ENCODE data around the gene OPCML.

The OPCML gene

GRCh38 chr11:132717824-132718223 is 814.5 kb downstream of the OPCML start:
- no peak overlapping the region for H3K4me3 ChIP-seq (ENCODE audit: control insufficient read depth, low read depth, low read length)
- no peak for DNase-seq (ENCODE audit: low read depth)
- TF ChIP-seq CTCF (IDR thresholded peaks at IDR 0.05; ENCODE audit: control insufficient read depth, insufficient read depth, low read depth, low read length, missing control alignments), result no peak

GRCh38 chr11:132716037-132716436 is 816.3 kb downstream of the OPCML start:
- no peak overlapping the region for H3K4me3 ChIP-seq (ENCODE audit: control insufficient read depth, low read depth, low read length)
- DNase-seq (ENCODE audit: low read depth), result no peak
- no peak for TF ChIP-seq CTCF (IDR thresholded peaks at IDR 0.05; ENCODE audit: control insufficient read depth, insufficient read depth, low read depth, low read length, missing control alignments)

GRCh38 chr11:132714859-132715440 is 817.4 kb downstream of the OPCML start:
- no peak overlapping the region for H3K4me3 ChIP-seq (ENCODE audit: control insufficient read depth, low read depth, low read length)
- no peak for DNase-seq (ENCODE audit: low read depth)
- TF ChIP-seq CTCF (IDR thresholded peaks at IDR 0.05; ENCODE audit: control insufficient read depth, insufficient read depth, low read depth, low read length, missing control alignments), result no peak

DNA sequence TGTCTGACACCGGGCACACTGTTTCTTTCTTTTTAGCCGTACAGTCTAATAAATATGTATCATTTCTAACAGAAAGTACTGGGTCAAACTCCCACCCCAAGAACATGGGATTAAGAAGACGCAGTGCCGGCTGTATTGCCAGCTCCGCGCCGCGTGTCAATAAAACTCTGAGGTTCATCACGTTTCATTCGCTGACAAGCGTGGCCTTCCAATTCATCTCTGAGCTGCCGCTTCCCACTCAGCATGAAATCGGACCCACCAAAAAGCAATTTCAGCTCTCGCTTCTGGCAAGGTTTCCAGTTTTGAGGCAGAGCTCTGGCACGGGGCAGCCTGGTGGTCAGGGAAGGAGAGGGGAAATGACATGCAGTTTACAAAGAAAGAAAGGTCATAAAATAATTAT is 819.8 kb downstream of the OPCML start:
- TF ChIP-seq CTCF (IDR thresholded peaks at IDR 0.05; ENCODE audit: control insufficient read depth, insufficient read depth, low read depth, low read length, missing control alignments), result no peak
- no peak overlapping the region for H3K4me3 ChIP-seq (ENCODE audit: control insufficient read depth, low read depth, low read length)
- no peak for DNase-seq (ENCODE audit: low read depth)

GRCh38 chr11:132704781-132705375 is 827.4 kb downstream of the OPCML start:
- no peak overlapping the region for H3K4me3 ChIP-seq (ENCODE audit: control insufficient read depth, low read depth, low read length)
- TF ChIP-seq CTCF (IDR thresholded peaks at IDR 0.05; ENCODE audit: control insufficient read depth, insufficient read depth, low read depth, low read length, missing control alignments), result no peak
- no peak for DNase-seq (ENCODE audit: low read depth)

- no peak overlapping the region for H3K4me3 ChIP-seq (ENCODE audit: control insufficient read depth, low read depth, low read length)
- DNase-seq (ENCODE audit: low read depth), result no peak
- no peak for TF ChIP-seq CTCF (IDR thresholded peaks at IDR 0.05; ENCODE audit: control insufficient read depth, insufficient read depth, low read depth, low read length, missing control alignments)
Measured at GRCh38 chr11:132692891-132693290, 839.4 kb downstream of the OPCML start.

Measured in AG09309 (cell line).